ENCODE data around the gene SGIP1.

DNA sequence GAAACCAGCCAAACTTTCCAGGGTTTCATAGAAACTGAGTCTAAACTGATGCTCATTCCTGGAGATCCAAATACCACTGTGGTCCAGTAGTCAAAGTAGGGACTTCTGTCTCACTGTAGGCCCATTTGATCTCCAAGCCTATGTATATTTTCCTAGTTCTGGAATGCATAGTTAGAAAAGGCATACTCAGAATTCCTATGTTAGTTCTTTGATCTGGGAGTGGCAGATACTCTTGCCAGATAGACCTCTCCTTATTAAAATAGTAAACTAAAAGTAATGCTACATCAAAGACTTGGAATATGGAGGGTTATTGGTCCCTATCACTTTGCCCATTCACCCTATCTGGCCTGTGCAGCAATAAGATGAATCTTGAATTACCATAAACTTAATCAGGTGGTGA, 10.4 kb upstream of the SGIP1 start:
- TF ChIP-seq, protein P1, sequence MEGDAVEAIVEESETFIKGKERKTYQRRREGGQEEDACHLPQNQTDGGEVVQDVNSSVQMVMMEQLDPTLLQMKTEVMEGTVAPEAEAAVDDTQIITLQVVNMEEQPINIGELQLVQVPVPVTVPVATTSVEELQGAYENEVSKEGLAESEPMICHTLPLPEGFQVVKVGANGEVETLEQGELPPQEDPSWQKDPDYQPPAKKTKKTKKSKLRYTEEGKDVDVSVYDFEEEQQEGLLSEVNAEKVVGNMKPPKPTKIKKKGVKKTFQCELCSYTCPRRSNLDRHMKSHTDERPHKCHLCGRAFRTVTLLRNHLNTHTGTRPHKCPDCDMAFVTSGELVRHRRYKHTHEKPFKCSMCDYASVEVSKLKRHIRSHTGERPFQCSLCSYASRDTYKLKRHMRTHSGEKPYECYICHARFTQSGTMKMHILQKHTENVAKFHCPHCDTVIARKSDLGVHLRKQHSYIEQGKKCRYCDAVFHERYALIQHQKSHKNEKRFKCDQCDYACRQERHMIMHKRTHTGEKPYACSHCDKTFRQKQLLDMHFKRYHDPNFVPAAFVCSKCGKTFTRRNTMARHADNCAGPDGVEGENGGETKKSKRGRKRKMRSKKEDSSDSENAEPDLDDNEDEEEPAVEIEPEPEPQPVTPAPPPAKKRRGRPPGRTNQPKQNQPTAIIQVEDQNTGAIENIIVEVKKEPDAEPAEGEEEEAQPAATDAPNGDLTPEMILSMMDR (IDR thresholded peaks at IDR 0.05) = no peak
- no peak for TF ChIP-seq POLR2A (IDR thresholded peaks at IDR 0.05)
